Measurements from ENCODE around the gene PPP1R12A. TPM values are rescaled to one million over a fixed set of nuclear protein-coding genes. Genes with fewer than 3 reads are reported as not detected.

Gene PPP1R12A
- total and polyA plus RNA-seq, 9 of the 15 experiments (the other 6 are each of a cell fraction or from before 2014, with no cell fraction given): 26.4 to 119 (median 53.3) TPM

- peak in 2 of 3 experiments; percentile 54 to 60; a peak in 4 of 6 replicates for TF ChIP-seq CTCF (IDR thresholded peaks at IDR 0.05 in 2 of 3, conservative IDR thresholded peaks at IDR 0.05 in 1 of 3; ENCODE audit: insufficient read depth in 2 of 3, low read depth in 1 of 3, low read length in 3 of 3)
- no peak for TF ChIP-seq GABPA (tag; conservative IDR thresholded peaks at IDR 0.05; ENCODE audit: low read depth)
Observed at GRCh38 chr12:79737875-79738718, 196.8 kb downstream of the PPP1R12A start (continued).

- ChIA-PET POLR2A (interaction anchor here (0.7 kb wide), 1 partner anchor 1982 kb away, joined by 3 read pairs; no protein-coding TSS in a partner anchor), CTCF (ENCODE audit: low intra/inter-chr PET ratio) (interaction anchor here (0.6 kb wide), 1 partner anchor 537 kb away, joined by 4 read pairs; no protein-coding TSS in a partner anchor)
- ATAC-seq (no peak), FAIRE-seq (no peak), DNase-seq (ENCODE audit: extremely low read depth in 1 of 4, low spot score in 3 of 4) (no peak)
- Histone ChIP-seq H3K9me1 (ENCODE audit: control insufficient read depth, insufficient read depth, low read length) (no peaks in the 10 kb centered on the region), H3K36me3 (ENCODE audit: control insufficient read depth, insufficient read depth, low read length) (no peaks in the 10 kb centered on the region), H3K9ac (ENCODE audit: insufficient read depth in 1 of 2, low read depth in 2 of 2, low read length in 2 of 2) (no peak overlapping the region), H3K9me3 (replicated peaks; ENCODE audit: control insufficient read depth, insufficient read depth, low read depth, low read length) (no peaks in the 10 kb centered on the region), H3K79me2 (ENCODE audit: control insufficient read depth, insufficient read depth, low read length) (no peaks in the 10 kb centered on the region), H3K27me3 (ENCODE audit: control insufficient read depth in 2 of 2, insufficient read depth in 2 of 2, low read length in 2 of 2) (no peaks in the 10 kb centered on the region), H3K4me3 (no peak overlapping the region), H3K4me1 (replicated peaks in 1 of 2; ENCODE audit: control insufficient read depth in 2 of 2, insufficient read depth in 2 of 2, low read length in 2 of 2) (no peaks in the 10 kb centered on the region), H3K4me2 (ENCODE audit: insufficient read depth, low read length) (no peak overlapping the region), H4K20me1 (replicated peaks; ENCODE audit: control insufficient read depth, insufficient read depth, low read length) (no peaks in the 10 kb centered on the region), H2AFZ (ENCODE audit: low read depth, low read length) (no peak overlapping the region), H3K27ac (ENCODE audit: extremely low read depth, low read depth, low read length) (no peak overlapping the region)
- no peak for TF ChIP-seq STAT6 (CRISPR knock-in tag; IDR thresholded peaks at IDR 0.05)
- TF ChIP-seq ZNF740 (CRISPR knock-in tag; IDR thresholded peaks at IDR 0.05): no peak
- TF ChIP-seq ZNF740 (tag; IDR thresholded peaks at IDR 0.05): no peak
- no peak for TF ChIP-seq LARP7 (IDR thresholded peaks at IDR 0.05)
- TF ChIP-seq SRSF9 (IDR thresholded peaks at IDR 0.05; ENCODE audit: borderline replicate concordance, low read depth, low read length): no peak
- no peak for TF ChIP-seq ID3 (CRISPR knock-in tag; IDR thresholded peaks at IDR 0.05)
- TF ChIP-seq ID3 (tag; IDR thresholded peaks at IDR 0.05): no peak
- TF ChIP-seq ZC3H8 (IDR thresholded peaks at IDR 0.05): no peak
- no peak for TF ChIP-seq RAD21 (CRISPR knock-in tag; conservative IDR thresholded peaks at IDR 0.05 in 1 of 2, IDR thresholded peaks at IDR 0.05 in 1 of 2)
- no peak for TF ChIP-seq ZNF121 (CRISPR knock-in tag; conservative IDR thresholded peaks at IDR 0.05)
- no peak for TF ChIP-seq MECOM (CRISPR knock-in tag; IDR thresholded peaks at IDR 0.05)
- in situ Hi-C loops (cut with MboI): no loop called here
- intact Hi-C loops (cut with micrococcal nuclease): loop anchor here (10.0 kb wide), 1 partner anchor 178 kb away; no protein-coding TSS in a partner anchor
- BruUV-seq (replicated peaks): no TSS peak
Observed at GRCh38 chr12:79732638-79733037, 202.3 kb downstream of the PPP1R12A start.

Measured in K562 (cell line).